CD4-positive, alpha-beta T cell treated with Interleukin-17A for 1 hour (primary cell): ENCODE measurements around the gene LTF.
"Not testable (repeated sequence)": the region's sequence is repeated elsewhere in the genome, so short reads cannot be mapped to it uniquely, and the experiment has no call there.

Source experiments
- DNase-seq: peaks from one replicate; pipeline ENCODE4 v3.0.0-alpha.2; 2020

LTF gene

DNA sequence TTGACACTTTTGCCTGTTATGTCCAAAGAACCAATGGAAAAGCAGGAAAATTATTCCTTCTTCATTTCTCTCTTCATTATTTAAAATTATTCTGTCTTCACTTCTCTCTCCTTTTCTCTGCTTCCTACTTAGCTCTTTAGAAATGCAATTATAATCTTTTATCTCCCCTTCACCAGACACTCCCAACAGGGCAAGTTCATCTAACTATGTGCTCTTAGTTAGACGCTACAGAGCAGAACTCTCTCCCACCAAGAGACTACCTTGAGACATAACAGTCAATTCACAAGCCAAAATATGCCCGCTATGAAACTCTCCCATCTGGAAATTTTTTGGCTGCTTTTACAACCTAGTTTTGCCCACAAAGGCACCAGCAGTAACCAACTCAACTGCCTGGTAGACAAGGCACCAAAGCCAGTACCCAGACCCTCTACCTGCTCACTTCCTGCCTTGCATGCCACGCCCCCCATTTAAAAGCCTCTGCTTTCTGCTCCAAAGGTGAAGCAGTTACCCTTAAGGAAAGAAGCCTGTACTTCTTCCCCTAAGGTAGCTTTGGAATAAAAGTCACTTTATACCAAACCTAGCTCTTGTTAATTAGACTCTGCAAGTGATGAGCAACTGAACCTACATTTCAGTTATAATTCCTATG is 29.5 kb downstream of the LTF start:
- DNase-seq, result no peak

- DNase-seq, result no peak
Measured at GRCh38 chr3:46433841-46434240, 30.9 kb downstream of the LTF start.

GRCh38 chr3:46433118-46433517 is 31.6 kb downstream of the LTF start:
- not testable (repeated sequence) for DNase-seq

- DNase-seq, result not testable (repeated sequence)
Measured at GRCh38 chr3:46431905-46432304, 32.8 kb downstream of the LTF start.

DNA sequence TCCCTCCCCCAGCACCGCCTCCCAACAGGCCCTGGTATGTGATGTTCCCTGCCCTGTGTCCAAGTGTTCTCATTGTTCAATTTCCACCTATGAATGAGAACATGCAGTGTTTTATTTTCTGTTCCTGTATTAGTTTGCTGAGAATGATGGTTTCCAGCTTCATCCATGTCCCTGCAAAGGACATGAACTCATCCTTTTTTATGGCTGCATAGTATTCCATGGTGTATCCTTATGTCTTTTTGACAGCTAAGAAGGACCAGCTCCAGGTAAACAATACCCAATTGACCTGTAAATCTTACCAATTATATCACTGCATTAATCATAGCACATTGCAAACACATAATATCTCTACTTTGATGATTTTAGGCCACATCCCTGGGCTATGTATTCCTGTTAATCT is 33.8 kb downstream of the LTF start:
- not testable (repeated sequence) for DNase-seq

GRCh38 chr3:46429671-46430070 is 35.0 kb downstream of the LTF start:
- DNase-seq, result no peak

DNA sequence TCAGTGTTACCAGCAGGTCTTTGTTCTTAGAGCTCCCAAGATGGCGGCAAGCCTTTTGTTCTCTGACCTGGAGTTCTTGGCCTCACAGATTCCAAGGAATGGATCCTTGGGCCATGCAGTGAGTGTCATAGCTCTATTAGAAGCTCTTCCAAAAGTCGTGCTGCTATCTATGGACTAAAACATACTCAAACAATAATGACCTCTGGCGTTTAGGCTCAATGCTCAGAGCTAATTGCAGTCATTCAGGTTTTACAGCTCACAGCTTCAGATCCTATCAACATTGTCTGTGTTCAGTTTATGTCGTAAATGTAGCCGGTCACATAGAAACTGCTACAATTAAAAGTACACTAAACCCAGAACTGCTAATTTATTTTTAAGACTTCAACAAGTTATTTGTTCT is 35.5 kb downstream of the LTF start:
- no peak for DNase-seq

DNA sequence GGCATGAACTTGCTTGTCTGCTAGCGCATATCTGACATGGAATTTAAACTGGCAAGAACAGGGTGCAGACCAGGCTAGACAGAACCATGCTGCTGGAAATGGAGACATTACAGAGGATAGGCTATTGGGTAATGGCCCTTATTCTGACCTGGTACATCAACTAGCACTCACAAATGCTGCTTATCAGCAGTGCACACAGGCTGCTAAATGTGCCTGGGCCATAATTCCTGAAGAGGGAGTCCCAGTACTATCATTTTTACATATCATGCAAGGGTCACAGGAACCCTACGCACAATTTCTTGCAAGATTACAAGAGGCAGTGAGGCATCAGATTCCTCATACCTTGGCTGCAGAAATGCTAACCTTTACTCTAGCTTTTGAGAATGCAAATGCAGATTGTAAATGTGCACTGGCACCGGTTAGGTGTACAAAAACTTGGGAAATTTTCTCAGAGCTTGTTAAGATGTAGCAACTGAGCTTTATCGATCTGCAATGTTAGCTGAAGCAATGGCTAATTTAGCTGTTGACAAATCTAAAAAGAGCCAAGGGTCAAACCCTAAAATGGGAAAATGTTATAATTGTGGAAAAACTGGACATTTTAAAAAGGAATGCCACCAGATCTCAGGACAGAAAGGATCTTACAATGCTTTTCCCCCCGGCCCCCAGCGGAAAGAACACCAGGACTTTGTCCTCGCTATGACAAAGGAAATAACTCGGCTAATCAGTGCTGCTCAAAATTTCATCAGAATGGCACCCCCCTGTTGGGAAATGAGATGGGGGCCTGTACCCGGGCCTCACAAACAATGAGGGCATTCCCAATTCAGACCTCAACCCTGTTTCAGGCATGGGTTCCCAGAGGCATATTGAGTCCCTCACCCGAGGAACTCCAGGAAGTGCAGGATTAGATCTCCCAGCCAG is 36.5 kb downstream of the LTF start:
- no peak for DNase-seq

- DNase-seq, result not testable (repeated sequence)
Measured at GRCh38 chr3:46427404-46427803, 37.3 kb downstream of the LTF start.

DNA sequence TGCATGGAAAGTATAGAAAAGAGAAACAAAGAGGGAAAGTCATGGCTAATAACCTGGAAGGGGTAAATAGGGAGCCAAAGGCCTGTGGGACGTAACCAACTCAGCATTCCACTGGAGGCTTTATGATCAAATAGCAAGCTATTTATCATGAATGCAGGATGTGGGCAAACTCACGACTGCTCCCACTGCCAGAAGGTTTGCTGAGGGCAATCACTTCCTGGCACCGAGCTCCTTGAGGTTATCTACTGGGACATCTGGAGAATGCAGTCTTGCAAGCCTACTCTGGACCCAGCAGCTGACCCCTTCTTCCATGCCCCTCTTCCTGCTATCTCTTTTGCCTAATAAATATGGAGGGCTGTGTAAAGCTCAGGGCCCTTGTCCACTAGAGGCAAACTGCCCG is 38.2 kb downstream of the LTF start:
- not testable (repeated sequence) for DNase-seq

GRCh38 chr3:46423588-46423987 is 41.1 kb downstream of the LTF start:
- no peak for DNase-seq

DNA sequence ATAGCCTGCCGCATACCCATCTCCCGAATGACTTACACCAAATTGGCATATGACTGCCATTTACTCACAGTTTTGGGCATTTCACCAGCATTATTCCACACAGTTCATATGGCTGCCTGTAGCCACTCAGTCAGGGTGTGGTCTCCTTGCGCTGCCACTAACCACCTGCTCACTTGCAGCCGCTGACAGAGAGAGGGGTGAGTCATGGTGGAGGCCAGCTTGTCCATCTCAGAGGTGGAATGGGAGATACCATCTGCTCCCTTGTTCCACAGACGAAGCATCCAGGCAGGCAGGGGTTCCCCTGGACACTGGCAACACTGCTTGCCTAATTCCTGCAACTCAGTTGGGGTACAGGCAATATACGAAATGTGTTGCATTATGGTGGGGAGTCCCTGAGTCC is 42.1 kb downstream of the LTF start:
- no peak for DNase-seq

DNA sequence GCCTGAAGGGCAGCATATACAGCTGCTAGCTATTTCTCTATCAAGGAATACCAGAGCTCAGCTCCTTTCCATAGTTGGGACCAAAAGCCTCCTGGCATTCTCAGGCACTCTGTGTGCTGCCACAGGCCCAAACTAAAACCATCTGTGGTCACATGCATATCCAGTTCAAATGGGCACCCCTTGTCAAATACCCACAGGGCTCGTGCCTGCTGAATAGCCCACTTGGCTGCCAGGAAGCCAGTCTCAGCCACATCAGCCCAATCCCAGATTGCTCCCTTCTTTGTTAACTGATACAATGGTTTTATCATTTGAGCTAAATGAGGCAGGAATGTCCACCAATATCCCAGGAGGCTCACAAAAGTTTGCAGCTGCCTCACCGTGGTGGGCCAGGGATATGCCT is 43.8 kb downstream of the LTF start:
- no peak for DNase-seq

DNA sequence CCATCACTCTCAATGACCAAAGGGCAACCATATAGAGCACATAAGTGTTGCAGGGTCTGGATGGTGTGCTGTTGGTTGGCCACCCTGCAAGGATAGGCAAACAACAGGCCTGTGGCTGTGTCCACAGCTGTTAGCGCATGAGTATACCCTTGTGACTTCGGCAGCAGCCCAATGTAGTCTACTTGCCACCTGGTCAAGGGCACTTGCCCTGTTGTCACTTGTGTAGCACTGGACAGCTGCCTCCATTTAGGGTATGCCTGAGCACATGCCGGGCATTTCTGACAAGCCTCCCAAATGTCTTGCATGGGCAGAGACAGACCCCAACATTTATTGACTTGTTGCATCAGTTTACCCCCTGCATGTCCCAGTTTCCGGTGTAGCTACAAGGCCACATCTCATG is 44.9 kb downstream of the LTF start:
- DNase-seq, result no peak

DNA sequence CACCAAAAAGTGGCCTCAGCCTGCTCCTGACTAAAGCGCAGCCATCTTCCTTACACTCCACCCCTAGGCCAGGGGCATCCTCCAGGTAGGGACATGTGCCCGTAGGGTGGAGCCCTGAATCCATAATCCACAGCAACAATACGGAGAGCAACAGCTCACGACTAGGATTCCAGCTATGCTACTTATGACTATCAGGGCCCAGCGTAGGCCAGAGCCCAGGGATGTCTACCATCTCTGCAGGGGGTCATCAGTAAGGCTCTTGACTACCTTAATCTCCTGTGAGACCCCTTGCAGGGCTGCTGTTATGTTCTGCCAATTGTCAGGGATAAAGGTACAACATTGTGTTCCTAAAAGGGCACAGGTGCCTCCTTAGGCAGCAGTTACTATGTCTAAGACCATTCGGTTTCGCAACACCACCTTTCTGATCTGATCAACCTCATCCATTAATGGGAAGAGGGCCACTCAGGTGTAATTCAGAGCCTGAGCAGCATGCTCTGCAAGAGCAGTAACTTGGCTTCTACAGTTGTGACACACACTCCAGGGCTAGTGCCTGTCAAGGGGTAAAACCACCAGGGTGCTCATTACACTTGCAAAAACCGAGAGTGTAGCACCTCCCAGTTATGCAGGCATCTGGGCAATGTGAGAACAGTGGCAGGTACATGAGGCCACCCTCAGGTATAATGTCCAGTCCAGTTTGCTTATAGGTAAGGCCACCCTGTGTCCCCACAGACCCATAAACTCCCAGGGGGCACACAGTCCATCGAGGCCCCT is 46.7 kb downstream of the LTF start:
- no peak for DNase-seq

DNA sequence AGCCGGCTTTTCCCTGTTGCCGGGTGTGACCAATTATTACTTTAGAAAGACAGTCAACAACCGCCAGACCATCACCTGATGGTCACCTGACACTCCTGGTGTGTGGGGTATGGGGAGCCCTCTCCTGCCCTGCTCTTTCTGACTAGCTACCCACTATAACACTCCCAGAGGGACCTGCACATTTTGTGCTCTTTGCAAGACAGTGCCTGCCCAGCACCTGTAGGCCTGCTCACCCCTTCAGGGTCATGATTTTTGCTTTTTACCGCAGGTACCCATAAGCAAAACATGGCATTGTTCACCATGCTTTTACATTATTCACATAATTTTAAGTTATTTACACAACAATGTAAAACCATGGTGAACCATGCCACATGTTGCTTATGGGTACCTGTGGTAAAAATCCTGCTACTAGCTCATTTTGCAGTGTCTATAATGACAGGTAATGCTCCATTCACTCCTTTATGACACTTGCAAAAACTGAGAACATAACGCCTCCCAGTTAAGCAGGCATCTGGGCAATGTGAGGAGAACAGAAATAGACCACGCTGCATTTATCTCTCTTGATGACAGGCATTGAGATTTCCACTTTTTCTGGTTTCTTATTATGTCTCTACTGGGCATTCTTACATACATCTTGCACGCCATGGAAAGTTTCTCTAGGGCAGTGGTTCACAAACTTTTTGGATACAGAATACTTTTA is 47.7 kb downstream of the LTF start:
- DNase-seq, result no peak

DNA sequence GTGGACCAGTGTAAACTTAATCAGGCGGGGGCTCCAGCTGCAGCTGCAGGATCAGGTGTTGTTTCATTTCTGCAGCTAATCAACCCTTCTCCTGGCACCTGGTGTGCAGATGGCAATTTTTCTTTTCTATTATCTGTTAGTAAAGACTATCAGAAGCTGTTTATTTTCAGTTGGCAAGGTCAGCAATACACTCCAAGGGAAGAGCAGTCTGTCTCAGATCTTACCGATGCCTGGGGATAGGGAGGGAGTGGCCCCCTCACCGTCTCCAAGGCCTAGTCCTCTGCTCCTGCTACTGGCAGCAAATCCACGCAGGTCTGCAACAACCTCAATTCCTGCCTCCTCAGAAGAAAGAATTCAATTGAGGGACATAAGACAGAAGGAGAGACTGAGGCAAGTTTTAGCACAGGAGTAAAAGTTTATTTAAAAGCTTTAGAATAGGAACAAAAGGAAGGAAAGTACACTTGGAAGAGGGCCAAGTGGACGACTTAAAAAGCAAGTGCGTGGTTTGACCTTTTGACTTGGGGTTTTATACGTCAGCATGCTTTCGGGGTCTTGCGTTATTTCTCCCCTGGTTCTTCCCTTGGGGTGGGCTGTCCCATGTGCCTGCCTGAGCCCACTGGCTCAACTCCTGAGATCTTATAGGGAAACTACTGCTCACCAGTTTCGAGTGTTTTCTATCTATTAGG is 48.4 kb downstream of the LTF start:
- no peak for DNase-seq

DNA sequence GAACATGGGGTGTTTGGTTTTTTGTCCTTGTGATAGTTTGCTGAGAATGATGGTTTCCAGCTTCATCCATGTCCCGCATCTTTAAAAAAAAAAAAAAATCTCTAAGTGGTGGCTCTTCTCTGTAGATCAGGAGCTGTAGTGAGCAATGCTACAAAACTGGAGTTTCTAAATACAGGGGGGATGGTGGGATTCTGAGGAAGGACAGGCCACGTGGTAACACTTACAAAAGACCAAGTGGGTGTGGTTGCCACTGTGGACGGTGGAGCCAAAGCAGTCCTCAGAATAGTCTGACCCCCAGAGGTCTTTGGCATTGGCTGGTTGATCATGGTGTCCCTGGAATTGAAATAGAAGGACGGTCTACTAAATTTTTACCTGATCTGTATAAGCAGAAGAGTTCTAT is 50.0 kb downstream of the LTF start:
- DNase-seq, result no peak

DNA sequence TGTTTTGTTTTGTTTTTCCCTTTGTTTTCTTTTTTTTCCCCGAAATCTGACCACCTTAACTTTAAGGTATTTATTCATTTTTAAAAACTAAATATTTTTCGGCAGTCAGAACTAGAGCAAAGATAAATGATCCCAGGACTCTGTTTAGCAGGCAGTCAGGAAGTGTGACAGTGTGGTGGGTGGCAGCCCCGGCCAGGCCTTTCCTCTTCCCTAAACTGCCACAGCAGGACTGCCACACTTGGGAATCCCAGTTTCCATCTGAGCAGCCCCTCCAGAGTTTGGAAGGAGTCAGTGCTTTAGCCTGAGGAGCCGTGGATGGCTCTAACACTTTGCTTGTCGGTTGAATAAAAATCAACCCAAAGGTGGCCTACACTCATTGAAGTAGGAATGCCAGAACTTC is 50.8 kb downstream of the LTF start:
- no peak for DNase-seq

- no peak for DNase-seq
Measured at GRCh38 chr3:46412786-46413298, 51.9 kb downstream of the LTF start.

DNA sequence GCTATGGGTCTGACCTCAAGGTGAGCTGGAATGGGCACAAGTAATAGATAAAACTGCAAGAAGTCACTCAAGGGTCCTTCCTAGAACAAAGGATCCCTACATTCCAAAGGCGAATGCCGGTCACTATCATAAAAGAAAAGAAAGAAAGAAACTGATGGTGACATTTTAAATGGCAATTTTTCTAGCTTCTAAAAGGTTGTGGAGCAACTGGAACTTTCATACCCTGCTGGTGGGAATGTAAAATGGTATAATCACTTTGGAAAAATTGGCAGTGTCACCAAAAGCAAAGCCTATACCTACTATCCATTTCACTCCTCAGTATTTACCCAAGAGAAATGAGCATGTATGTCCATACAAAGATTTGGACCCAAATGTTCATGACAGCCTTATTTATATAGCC is 53.4 kb downstream of the LTF start:
- no peak for DNase-seq

DNA sequence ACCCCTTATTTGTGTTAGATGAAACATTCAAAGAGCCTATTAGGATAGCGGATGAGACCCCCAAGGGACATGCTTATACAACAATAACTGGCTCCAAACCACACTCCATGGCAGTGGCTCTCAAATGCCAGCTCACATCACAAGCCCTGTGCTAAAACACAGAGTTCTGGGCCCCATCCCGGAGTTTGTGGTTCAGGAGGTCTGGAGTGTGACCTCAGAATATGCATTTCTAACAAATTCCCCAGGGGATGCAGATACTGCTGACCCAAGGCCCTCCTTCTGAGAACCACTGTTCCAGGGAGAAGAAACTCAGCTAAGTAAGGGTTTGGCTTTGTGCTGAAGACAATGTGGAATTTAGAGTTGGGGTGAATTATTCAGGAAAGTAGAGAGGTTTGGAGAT is 54.0 kb downstream of the LTF start:
- DNase-seq, result no peak
